ENCODE measurements around the gene SHB. TPM values are rescaled to one million over a fixed set of nuclear protein-coding genes. Genes with fewer than 3 reads are reported as not detected.

The SHB gene
- total RNA-seq, 1 donor from 2014 or later: 25.3 TPM

GRCh38 chr9:38053697-38054461 is 15.1 kb downstream of the SHB start:
- intact Hi-C loops (cut with DNase I): no loop called here
- ATAC-seq (no peak), DNase-seq (no peak)
- TF ChIP-seq, protein P1, sequence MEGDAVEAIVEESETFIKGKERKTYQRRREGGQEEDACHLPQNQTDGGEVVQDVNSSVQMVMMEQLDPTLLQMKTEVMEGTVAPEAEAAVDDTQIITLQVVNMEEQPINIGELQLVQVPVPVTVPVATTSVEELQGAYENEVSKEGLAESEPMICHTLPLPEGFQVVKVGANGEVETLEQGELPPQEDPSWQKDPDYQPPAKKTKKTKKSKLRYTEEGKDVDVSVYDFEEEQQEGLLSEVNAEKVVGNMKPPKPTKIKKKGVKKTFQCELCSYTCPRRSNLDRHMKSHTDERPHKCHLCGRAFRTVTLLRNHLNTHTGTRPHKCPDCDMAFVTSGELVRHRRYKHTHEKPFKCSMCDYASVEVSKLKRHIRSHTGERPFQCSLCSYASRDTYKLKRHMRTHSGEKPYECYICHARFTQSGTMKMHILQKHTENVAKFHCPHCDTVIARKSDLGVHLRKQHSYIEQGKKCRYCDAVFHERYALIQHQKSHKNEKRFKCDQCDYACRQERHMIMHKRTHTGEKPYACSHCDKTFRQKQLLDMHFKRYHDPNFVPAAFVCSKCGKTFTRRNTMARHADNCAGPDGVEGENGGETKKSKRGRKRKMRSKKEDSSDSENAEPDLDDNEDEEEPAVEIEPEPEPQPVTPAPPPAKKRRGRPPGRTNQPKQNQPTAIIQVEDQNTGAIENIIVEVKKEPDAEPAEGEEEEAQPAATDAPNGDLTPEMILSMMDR (IDR thresholded peaks at IDR 0.05): no peak
- H3K27me3 ChIP-seq (ENCODE audit: low read depth): no peaks in the 10 kb centered on the region
- H3K36me3 ChIP-seq: peaks cover 4% of the 10 kb centered on the region
- H3K9me3 ChIP-seq: no peaks in the 10 kb centered on the region
- no peak overlapping the region for H3K27ac ChIP-seq
- peaks cover 33% of the 10 kb centered on the region for H3K4me1 ChIP-seq
- no peak overlapping the region for H3K4me3 ChIP-seq

DNA sequence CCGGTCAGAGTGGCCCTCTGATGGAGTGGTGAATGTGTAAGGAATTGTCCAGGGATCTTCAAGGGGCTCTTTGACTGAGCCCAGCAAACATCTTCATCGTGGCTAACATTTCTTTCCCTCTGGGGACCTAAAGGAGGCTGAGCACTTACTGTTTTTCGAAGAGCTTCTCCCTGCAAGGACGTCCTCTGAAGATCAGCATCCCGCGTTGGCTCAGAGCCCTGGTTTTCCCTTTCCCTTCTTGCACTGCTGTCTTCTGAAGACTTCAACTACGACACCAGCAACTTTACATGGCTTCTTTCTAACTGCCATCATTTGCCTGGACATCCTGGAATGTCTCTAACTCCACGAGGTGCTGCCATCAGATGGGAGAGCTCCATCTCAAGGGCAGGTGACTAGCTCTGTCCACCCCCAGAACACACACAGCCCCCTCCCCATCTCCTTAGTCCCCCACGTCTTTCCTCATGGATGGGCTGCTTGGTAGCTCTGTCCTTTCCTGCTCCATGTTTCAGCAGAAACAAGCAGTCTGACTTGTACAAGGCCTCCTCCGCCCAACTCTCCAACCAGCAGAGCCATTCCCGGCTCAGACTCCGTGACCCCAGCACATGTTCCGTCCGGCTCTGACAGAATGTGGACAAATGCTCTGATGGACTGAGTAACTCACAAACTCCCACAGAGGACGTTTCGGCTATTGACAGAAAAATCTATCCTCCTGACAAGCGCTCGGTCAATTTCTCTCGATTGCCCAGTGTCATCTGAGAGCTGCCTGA is 17.1 kb downstream of the SHB start:
- no peak overlapping the region for H3K27ac ChIP-seq
- H3K27me3 ChIP-seq (ENCODE audit: low read depth): no peaks in the 10 kb centered on the region
- TF ChIP-seq, protein P1 (IDR thresholded peaks at IDR 0.05): no peak
- DNase-seq: no peak
- H3K36me3 ChIP-seq: peaks cover 4% of the 10 kb centered on the region
- H3K4me3 ChIP-seq: no peak overlapping the region
- H3K9me3 ChIP-seq: no peaks in the 10 kb centered on the region
- H3K4me1 ChIP-seq: peaks cover 35% of the 10 kb centered on the region
- intact Hi-C loops (cut with DNase I): no loop called here
- no peak for ATAC-seq

DNA sequence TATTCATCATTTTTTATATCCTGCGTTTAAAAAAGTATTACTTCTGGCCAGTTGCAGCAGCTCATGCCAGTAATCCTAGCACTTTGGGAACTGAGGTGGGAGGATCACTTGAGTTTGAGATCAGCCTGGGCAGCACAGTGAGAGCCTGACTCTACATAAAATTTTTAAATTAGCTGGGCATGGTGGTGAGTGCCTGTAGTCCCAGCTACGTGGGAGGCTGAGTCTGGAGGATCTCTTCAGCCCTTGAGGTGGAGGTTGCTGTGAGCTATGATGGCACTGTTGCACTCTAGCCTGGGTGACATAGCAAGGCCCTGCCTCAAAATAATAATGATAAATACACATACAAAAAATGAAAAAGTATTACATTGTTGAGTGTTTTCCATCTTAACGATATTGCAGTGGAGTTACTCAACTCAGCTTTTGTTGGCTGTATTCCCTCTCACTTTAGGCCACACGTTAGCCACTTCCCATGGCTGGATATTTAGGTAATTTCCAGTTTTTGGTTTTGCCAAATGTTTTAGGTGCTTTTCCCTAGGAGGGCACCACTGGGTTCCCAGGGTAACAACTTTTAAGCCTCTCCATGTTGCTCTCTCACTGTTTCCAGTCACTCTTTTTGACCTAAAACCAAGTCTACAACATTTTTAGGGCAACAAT is 20.6 kb downstream of the SHB start:
- TF ChIP-seq, protein P1 (IDR thresholded peaks at IDR 0.05): no peak
- Histone ChIP-seq H3K27me3 (ENCODE audit: low read depth) (no peaks in the 10 kb centered on the region), H3K9me3 (no peaks in the 10 kb centered on the region), H3K4me3 (no peak overlapping the region), H3K4me1 (peaks cover 56% of the 10 kb centered on the region), H3K36me3 (peaks cover 4% of the 10 kb centered on the region), H3K27ac (peak overlapping the region; percentile 89)
- DNase-seq (no peak), ATAC-seq (peak in 1 of 2 donors; percentile 1)
- intact Hi-C loops (cut with DNase I): no loop called here

DNA sequence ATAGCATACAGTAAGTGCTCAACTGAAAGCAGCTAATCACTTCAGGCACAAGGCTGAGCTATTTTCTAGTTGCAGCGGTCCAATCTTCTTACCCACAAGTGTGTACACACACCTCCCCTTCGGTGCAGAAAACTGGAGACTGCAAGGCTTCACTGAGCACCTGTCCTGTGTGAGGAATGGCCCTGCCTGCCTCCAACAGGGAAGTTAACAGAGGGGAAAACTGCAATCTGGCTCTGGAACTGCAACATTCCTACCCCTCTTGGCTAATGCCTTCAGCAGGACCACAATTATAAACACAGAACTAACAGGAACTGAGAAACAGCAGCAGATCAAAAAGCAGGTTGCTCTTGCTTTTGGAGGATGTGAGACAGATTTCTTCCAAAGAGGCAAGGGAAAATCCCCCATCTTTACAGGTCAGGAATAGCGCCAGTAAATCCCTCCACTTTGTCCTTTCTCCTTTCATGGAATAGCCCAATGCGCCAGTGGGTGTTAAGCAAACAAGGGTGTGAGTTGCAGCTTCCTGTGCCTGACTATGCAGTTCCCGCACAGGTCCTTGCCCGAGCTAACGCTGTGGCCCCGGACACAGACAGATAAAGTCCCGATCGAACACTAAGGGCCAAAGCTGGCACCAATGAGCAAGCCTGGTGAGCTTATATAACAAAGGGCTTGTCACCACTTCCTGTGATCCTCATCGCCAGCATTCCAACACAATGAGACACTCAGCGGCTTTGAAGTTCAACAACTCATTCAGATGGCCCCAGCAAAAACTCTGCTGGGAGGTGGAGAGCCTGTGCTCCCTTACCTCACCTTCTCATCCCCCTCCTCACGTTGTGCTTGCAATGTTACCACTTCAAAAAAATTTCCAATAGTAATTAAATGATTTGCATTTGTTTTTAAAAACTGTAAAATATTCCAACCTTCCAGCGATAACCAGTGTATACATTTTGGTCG is 21.5 kb downstream of the SHB start:
- peak overlapping the region; percentile 89 for H3K27ac ChIP-seq

More for the DNA sequence above, 21.5 kb downstream of the SHB start:
- DNase-seq (peak; percentile 75), ATAC-seq (peak; percentile 86 to 91)
- TF ChIP-seq, protein P1 (IDR thresholded peaks at IDR 0.05): no peak
- Histone ChIP-seq H3K4me1 (peaks cover 60% of the 10 kb centered on the region), H3K4me3 (peak overlapping the region; percentile 9), H3K9me3 (no peaks in the 10 kb centered on the region), H3K36me3 (peaks cover 4% of the 10 kb centered on the region), H3K27me3 (ENCODE audit: low read depth) (no peaks in the 10 kb centered on the region)
- intact Hi-C loops (cut with DNase I): no loop called here

Data from lower lobe of right lung (tissue), 2 donors.